Activated CD8-positive, alpha-beta memory T cell treated with anti-CD3 and anti-CD28 coated beads, Interleukin-2, amount 10 ng/mL, durations not matched to agents 7 days and 5 days (primary cell): ENCODE results near the gene MINK1. TPM values are rescaled to one million over a fixed set of nuclear protein-coding genes. Genes with fewer than 3 reads are reported as not detected.
"Not testable (repeated sequence)": the region's sequence is repeated elsewhere in the genome, so short reads cannot be mapped to it uniquely, and the experiment has no call there.

ENCODE experiments used
- ATAC-seq: fragments of 150-1000 bp; cut with Tn5 transposase; one replicate; pipeline ENCODE4 v1.10.0; 2021; ENCODE audit warnings: moderate library complexity
- CTCF ChIA-PET: fragments of 350-600 bp; sonication (Branson Sonifier 250); formaldehyde crosslinking; loops from one replicate; lab custom pipeline; 2021; ENCODE audit warnings: antibody characterized with exemption; lab: Charles Lee
- DNase-seq: peaks from one replicate; pipeline ENCODE4 v3.0.0-alpha.2; 2020
- H3K27ac Mint-ChIP-seq: one replicate; pipeline ENCODE4 v1.8.0; 2021; ENCODE audit warnings: mild to moderate bottlenecking, mixed read lengths
- H3K27me3 Mint-ChIP-seq: one replicate; pipeline ENCODE4 v1.8.0; 2021; ENCODE audit warnings: mixed read lengths
- H3K36me3 Mint-ChIP-seq: one replicate; pipeline ENCODE4 v1.8.0; 2021; ENCODE audit warnings: mild to moderate bottlenecking, mixed read lengths
- H3K4me1 Mint-ChIP-seq: one replicate; pipeline ENCODE4 v1.8.0; 2021; ENCODE audit warnings: mixed read lengths
- H3K4me3 Mint-ChIP-seq: one replicate; pipeline ENCODE4 v1.8.0; 2021; ENCODE audit warnings: mild to moderate bottlenecking, moderate library complexity, mixed read lengths
- H3K9me3 Mint-ChIP-seq: one replicate; pipeline ENCODE4 v1.8.0; 2022; ENCODE audit warnings: low read depth, mixed read lengths
- total RNA-seq, 2 experiments: library from RNA; stranded (reverse); gene quantifications; one replicate each; pipeline ENCODE4 v1.2.3, GENCODE V29; 2021

Gene MINK1
- total RNA-seq, 2 experiments from 2014 or later = 87.4 to 107 TPM

DNA sequence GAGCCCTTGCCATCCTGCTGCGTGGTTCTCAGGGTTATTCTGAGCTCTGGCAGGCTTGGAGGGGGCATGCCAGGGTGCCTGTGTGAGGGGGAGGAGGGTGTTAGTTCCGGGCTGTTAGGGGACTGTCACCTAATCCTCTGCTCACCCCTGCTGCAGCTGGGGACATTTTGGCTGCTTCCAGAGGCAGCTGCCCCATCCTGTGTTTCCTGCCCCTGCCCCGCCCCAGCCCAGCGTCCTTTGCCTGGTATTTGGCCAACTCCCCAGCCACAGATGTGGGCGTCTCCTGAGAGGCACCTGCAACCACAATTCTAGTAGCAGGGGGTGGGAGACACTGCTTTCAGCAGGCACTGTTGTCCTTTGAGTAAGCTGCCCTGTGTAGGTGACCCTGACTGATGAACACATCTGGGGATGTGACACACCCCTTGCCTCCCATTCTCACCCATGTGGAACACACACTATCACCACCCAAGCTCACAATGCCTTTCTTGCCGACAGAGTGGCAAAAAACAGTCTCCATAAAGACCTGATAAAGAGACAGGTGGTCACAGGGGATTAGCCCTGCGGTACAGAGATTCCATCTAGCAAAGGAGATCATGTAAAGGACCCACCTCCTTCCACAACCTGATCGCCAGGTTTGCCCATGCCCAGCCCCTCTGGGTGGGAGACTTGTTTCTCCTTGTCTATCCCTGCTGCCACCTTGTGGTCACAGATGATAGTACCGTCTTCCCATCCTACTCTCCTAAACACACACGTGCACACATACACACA is 70.1 kb downstream of the MINK1 start, which contains the start of gene CHRNE:
Gene CHRNE, minus strand, starts transcription at position 48 of the 768 bp plus-strand sequence. Its CDS starts 35 bp downstream, at position 13.
- H3K4me1 Mint-ChIP-seq = peaks cover 36% of the 10 kb centered on the region
- peak within 1 kb of the TSS; percentile 10 for H3K4me3 Mint-ChIP-seq
- H3K36me3 Mint-ChIP-seq = no peaks in the 10 kb centered on the region
- H3K9me3 Mint-ChIP-seq = no peaks in the 10 kb centered on the region
- CTCF ChIA-PET = interaction anchor here (0.6 to 3.2 kb wide), 25 partner anchors 10 to 345 kb away, joined by 3 to 18 read pairs (median 4); partner anchors contain the start of genes ARRB2, CAMTA2, RNF167 and SLC25A11
- peaks cover 4% of the 10 kb centered on the region for H3K27me3 Mint-ChIP-seq
- H3K27ac Mint-ChIP-seq = peak within 1 kb of the TSS; percentile 67
- ATAC-seq (peak; percentile 32), DNase-seq (peak; percentile 87)

DNA sequence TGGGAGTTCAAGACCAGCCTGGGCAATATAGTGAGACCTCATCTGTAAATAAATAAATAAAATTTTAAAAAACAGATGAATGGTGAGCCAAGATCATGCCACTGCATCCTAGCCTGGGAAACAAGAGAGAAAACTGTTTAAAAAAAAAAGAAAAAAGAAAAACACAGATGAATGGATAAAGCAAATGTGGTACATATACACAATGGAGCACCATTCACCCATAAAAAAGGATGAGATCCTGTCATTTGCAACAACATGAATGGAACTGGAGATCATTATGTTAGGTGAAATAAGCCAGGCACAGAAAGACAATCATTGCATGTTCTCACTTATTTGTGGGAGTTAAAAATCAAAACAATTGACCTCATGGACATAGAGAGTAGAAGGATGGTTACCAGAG is 73.5 kb downstream of the MINK1 start:
- CTCF ChIA-PET = interaction anchor here (1.0 to 2.0 kb wide), 3 partner anchors 33 to 340 kb away, joined by 3 to 6 read pairs (median 4); partner anchors contain the start of genes RNF167 and SLC25A11
- H3K36me3 Mint-ChIP-seq, ATAC-seq, H3K9me3 Mint-ChIP-seq, H3K27ac Mint-ChIP-seq, H3K27me3 Mint-ChIP-seq, H3K4me3 Mint-ChIP-seq, DNase-seq: not testable (repeated sequence)
- H3K4me1 Mint-ChIP-seq = peaks cover 20% of the 10 kb centered on the region

DNA sequence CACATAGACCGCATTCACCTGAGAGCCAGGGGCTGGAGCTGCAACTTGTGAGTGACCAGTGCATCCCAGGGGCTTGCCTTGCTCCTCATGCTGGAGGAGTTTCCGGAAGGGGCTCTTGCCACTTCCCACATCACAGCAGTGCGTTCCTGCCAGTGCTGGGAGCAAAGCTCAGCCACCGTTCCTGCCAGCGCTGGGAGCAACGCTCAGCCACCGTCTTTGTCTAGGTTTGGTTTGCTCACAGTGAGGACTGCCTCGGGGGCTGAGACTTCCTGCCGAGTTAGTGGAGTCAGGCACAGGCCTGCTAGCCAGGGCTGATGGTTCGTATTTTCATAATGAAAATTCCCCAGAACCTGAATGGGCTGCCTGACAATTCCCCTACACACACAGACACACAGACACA is 75.2 kb downstream of the MINK1 start:
- Mint-ChIP-seq H3K27me3 (no peaks in the 10 kb centered on the region), H3K4me1 (peaks cover 6% of the 10 kb centered on the region), H3K4me3 (no peak overlapping the region), H3K27ac (no peak overlapping the region), H3K36me3 (no peaks in the 10 kb centered on the region), H3K9me3 (no peaks in the 10 kb centered on the region)
- CTCF ChIA-PET = interaction anchor here (0.7 to 2.5 kb wide), 26 partner anchors 8 to 154 kb away, joined by 3 to 31 read pairs (median 7); partner anchors contain the start of genes C17orf107, CAMTA2, INCA1 and KIF1C
- ATAC-seq = peak; percentile 20
- no peak for DNase-seq

DNA sequence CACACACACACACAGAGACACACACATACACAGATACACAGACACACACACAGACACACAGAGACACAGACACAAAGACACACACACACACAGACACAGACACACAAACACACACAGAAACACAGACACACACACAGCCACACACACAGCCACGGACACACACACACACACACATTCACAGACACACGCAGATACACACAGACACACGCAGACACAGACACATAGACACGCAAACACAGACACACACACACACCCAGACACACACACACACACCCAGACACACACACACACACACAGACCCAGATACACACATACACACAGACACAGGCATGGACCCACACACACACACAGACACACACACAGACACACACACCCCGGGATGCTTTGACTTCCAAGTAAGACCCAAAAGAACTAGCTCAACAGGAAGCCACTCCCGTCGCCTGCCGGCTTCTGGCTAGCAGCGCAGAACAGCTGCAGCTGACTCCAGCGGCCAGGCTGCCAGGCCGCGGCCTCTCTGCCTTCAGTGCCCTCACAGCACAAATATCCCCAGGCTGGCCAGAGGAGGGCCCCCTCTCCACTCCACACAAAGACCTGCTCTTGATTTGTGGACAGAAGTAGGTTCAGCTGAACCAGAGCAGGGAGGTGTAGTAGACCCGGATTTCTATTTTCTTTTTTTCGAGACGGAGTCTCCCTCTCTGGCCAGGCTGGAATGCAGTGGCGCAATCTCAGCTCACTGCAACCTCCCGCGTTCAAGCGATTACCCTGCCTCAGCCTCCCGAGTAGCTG is 75.8 kb downstream of the MINK1 start:
- peak; percentile 88 for DNase-seq
- peaks cover 2% of the 10 kb centered on the region for H3K4me1 Mint-ChIP-seq
- CTCF ChIA-PET = interaction anchor here (0.7 to 2.5 kb wide), 35 partner anchors 8 to 169 kb away, joined by 3 to 31 read pairs (median 5); partner anchors contain the start of genes C17orf107, CAMTA2, INCA1 and KIF1C
- H3K27me3 Mint-ChIP-seq = no peaks in the 10 kb centered on the region
- H3K9me3 Mint-ChIP-seq = no peaks in the 10 kb centered on the region
- peak; percentile 98 for ATAC-seq
- H3K4me3 Mint-ChIP-seq = no peak overlapping the region
- no peak overlapping the region for H3K27ac Mint-ChIP-seq
- H3K36me3 Mint-ChIP-seq = no peaks in the 10 kb centered on the region

DNA sequence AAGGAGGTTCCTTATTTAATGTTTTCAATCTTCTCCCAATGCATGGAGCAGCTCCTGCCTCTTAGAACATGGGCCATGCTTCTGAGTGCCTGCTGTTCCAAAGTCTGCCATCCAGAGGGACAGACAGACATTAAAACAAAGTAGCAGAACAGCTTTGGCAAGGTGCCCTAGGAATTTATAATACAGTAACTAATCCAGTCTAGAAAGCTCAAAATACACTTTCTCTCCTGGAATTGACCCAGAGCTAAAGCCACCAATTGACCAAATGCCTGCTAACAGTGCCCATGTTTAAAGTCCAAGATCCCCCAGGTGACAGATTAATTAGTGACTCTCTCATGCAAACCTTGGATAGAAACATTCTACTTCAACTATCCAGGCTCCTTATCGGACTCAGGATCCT is 80.9 kb downstream of the MINK1 start:
- peaks cover 2% of the 10 kb centered on the region for H3K4me1 Mint-ChIP-seq
- CTCF ChIA-PET = interaction anchor here (1.2 to 1.3 kb wide), 2 partner anchors 10 to 103 kb away, joined by 3 to 4 read pairs; no protein-coding TSS in a partner anchor
- no peak overlapping the region for H3K4me3 Mint-ChIP-seq
- H3K27me3 Mint-ChIP-seq = no peaks in the 10 kb centered on the region
- ATAC-seq (no peak), DNase-seq (no peak)
- H3K36me3 Mint-ChIP-seq = no peaks in the 10 kb centered on the region
- no peak overlapping the region for H3K27ac Mint-ChIP-seq
- H3K9me3 Mint-ChIP-seq = no peaks in the 10 kb centered on the region

DNA sequence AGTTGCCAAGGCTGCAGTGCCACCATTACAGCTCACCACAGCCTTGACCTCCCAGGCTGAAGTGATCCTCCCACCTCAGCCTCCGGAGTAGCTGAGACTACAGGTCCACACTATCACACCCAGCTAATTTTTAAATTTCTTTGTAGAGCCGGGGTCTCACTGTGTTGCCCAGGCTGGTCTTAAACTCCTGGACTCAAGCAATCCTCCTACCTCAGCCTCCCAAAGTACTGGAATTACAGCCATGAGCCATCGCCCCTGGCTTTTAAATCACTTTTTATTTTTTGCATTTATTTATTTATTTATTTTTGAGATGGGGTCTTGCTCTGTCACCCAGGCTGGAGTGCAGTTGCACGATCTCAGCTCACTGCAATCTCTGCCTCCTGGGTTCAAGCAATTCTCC is 81.4 kb downstream of the MINK1 start:
- H3K4me3 Mint-ChIP-seq, H3K9me3 Mint-ChIP-seq, CTCF ChIA-PET, H3K27me3 Mint-ChIP-seq, ATAC-seq, H3K4me1 Mint-ChIP-seq, H3K36me3 Mint-ChIP-seq, H3K27ac Mint-ChIP-seq, DNase-seq: not testable (repeated sequence)

DNA sequence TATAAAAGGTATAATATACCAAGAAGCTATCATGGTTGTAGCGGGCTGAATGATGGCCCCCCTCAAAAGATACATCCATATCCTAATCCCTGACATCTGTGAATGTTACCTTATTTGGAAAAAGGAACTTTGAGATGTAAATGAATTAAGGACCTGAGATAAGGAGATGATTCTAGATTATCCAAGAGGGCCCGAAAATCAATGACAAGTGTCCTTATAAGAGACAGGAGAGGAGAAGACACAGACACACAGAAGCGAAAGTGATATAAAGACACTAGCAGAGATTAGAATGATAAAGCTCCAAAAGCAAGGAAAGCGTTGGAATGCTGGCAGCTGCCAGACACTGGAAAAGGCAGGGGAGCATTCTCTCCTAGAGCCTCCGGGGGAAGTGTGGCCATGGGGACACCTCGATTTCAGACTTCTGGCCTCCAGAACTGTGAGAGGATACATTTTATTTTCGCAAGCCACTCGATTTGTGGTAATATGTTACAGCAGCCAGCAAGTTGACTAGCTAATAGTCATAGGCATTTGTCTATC is 86.4 kb downstream of the MINK1 start:
- CTCF ChIA-PET = interaction anchor here (0.6 to 2.4 kb wide), 3 partner anchors 11 to 438 kb away, joined by 3 to 12 read pairs (median 4); partner anchors contain the start of genes RNF167 and SLC25A11
- H3K4me3 Mint-ChIP-seq = no peak overlapping the region
- no peaks in the 10 kb centered on the region for H3K27me3 Mint-ChIP-seq
- DNase-seq (no peak), ATAC-seq (no peak)
- H3K9me3 Mint-ChIP-seq = no peaks in the 10 kb centered on the region
- no peaks in the 10 kb centered on the region for H3K4me1 Mint-ChIP-seq
- no peak overlapping the region for H3K27ac Mint-ChIP-seq
- peaks cover 2% of the 10 kb centered on the region for H3K36me3 Mint-ChIP-seq

DNA sequence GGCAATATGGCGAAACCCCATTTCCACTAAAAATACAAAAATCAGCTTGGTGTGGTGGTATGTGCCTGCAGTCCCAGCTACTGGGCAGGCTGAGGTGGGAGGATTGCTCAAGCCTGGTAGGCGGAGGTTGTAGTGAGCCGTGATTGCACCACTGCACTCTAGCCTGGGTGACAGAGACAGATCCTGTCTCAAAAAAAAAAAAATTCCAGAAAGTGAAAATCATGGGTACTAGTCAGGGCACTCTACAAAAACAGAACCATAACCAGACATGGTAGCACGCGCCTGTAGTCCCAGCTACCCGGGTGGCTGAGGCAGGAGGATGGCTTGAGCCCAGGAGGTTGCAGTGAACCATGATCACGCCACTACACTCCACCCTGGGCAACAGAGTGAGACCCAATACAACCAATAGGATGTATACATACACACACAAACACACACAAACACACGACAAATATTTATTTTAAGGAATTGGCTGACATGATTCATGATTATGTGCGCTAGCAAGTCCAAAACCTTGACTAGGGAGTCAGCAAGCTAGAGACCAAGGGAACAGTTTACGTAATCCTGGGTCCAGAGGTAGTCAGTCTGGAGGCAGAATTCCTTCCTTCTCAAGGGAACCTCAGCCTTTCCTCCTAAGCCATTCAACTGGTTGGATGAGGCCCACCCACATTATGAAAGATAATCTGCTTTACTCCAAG is 87.4 kb downstream of the MINK1 start:
- CTCF ChIA-PET = interaction anchor here (1.4 to 2.4 kb wide), 2 partner anchors 11 to 20 kb away, joined by 3 to 12 read pairs; partner anchors contain the start of genes RNF167 and SLC25A11
- ATAC-seq (no peak), DNase-seq (no peak)
- Mint-ChIP-seq H3K4me1 (no peaks in the 10 kb centered on the region), H3K27me3 (no peaks in the 10 kb centered on the region), H3K27ac (no peak overlapping the region), H3K36me3 (peaks cover 2% of the 10 kb centered on the region), H3K9me3 (no peaks in the 10 kb centered on the region), H3K4me3 (no peak overlapping the region)

DNA sequence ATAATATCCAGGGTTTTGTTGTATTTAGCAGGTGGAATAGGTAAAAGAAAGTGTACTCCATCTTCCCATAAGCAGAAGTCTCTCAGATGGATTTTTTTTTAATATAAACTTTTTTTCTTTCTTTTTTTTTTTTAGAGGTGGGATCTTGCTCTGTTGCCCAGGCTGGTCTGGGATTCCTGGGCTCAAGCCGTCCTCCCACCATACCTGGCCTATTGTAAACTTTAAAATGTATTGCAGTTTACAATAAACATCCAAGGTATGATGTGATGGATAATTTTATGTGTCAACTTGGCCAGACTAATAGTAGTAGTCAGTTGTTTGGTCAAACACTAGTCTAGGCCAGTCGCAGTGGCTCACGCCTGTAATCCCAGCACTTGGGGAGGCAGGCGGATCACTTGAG is 88.2 kb downstream of the MINK1 start:
- CTCF ChIA-PET = interaction anchor here (2.4 kb wide), 1 partner anchor 12 kb away, joined by 12 read pairs; no protein-coding TSS in a partner anchor
- peaks cover 2% of the 10 kb centered on the region for H3K36me3 Mint-ChIP-seq
- no peaks in the 10 kb centered on the region for H3K9me3 Mint-ChIP-seq
- H3K4me3 Mint-ChIP-seq = no peak overlapping the region
- no peak for ATAC-seq
- no peaks in the 10 kb centered on the region for H3K27me3 Mint-ChIP-seq
- H3K4me1 Mint-ChIP-seq = no peaks in the 10 kb centered on the region
- no peak for DNase-seq
- no peak overlapping the region for H3K27ac Mint-ChIP-seq

DNA sequence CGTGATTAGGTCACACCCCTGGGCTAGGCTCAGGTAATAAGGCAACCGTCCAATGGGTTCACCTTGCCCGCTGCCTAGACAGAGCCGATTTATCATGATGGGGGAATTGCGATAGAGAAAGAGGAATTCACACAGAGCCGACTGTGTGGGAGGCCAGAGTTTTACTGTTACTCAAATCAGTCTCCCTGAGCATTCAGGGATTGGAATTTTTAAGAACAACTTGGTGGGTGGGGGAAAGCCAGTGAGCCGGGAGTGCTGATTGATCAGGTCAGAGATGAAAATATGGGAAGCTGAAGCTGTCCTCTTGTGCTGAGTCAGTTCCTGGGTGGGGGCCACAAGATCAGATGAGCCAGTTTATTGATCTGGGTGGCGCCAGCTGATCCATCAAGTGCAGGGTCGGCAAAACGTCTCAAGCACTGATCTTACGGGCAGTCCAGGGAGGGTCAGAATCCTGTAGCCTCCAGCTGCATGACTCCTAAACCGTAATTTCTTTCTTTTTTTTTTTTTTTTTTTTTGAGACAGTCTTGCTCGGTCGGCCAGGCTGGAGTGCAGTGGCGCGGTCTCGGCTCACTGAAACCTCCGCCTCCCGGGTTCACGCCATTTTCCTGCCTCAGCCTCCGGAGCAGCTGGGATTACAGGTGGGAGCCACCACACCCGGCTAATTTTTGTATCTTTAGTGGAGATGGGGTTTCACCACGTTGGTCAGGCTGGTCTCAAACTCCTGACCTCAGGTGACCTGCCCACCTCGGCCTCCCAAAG is 93.6 kb downstream of the MINK1 start:
- not testable (repeated sequence) for DNase-seq, ATAC-seq, H3K36me3 Mint-ChIP-seq, H3K4me1 Mint-ChIP-seq, H3K27ac Mint-ChIP-seq, H3K27me3 Mint-ChIP-seq, H3K4me3 Mint-ChIP-seq, H3K9me3 Mint-ChIP-seq
- CTCF ChIA-PET = interaction anchor here (0.8 to 1.9 kb wide), 2 partner anchors 13 to 17 kb away, joined by 3 to 4 read pairs; partner anchors contain the start of genes RNF167 and SLC25A11

DNA sequence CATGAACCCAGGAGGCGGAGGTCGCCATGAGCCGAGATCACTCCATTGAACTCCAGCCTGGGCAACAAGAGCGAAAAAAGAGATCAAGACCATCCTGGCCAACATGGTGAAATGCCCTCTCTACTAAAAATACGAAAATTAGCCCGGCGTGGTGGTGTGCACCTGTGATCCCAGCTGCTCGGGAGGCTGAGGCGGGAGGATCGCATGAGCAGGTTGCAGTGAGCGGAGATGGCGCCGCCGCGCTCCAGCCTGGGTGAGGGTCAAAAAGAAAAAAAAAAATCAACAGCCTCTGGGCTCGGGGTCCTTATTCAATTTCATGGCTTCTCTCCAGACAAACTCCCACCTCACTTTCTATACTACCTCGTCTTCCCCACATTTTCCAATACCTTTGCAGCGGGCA is 95.7 kb downstream of the MINK1 start:
- no peak for DNase-seq
- H3K36me3 Mint-ChIP-seq = peaks cover 7% of the 10 kb centered on the region
- no peaks in the 10 kb centered on the region for H3K27me3 Mint-ChIP-seq
- ATAC-seq = no peak
- no peak overlapping the region for H3K27ac Mint-ChIP-seq
- H3K4me3 Mint-ChIP-seq = no peak overlapping the region
- H3K4me1 Mint-ChIP-seq = peaks cover 6% of the 10 kb centered on the region
- H3K9me3 Mint-ChIP-seq = no peaks in the 10 kb centered on the region
- CTCF ChIA-PET = no interaction called here

DNA sequence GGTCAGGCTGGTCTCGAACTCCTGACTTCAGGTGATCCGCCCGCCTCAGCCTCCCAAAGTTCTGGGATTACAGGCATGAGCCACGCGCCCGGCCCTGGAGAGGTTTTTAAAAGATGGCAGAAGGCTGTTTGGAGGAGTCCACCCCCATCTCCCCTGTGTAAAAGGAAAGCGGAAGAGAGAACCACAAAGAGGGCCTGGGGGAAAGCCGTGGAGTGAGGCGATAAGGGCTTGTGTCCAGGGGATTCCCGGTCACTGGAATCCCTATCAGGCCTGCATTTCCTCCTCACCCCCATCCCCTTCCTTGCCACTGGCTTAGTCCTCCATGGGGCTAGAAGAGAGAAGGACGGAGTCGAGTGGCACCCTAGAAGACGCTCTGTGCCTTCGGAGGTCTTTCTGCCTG is 98.8 kb downstream of the MINK1 start, which contains the start of gene GP1BA:
Gene GP1BA, plus strand, starts transcription at position 315 of the 400 bp plus-strand sequence. CDS start 328 bp downstream, outside the sequence.
- Mint-ChIP-seq H3K4me3 (no peak within 1 kb of the TSS), H3K36me3 (peaks cover 15% of the 10 kb centered on the region), H3K27me3 (no peaks in the 10 kb centered on the region), H3K9me3 (no peaks in the 10 kb centered on the region), H3K4me1 (peaks cover 31% of the 10 kb centered on the region), H3K27ac (no peak within 1 kb of the TSS)
- DNase-seq (no peak), ATAC-seq (no peak)
- CTCF ChIA-PET = no interaction called here
